UCSD-AML1 (cell line): ENCODE results near the gene LDB1.

Experiments
- DNase-seq: peaks from one replicate; lab custom pipeline; 2025; ENCODE audit not compliant: unreplicated experiment; lab: John Stamatoyannopoulos, UW

LDB1 gene

DNA sequence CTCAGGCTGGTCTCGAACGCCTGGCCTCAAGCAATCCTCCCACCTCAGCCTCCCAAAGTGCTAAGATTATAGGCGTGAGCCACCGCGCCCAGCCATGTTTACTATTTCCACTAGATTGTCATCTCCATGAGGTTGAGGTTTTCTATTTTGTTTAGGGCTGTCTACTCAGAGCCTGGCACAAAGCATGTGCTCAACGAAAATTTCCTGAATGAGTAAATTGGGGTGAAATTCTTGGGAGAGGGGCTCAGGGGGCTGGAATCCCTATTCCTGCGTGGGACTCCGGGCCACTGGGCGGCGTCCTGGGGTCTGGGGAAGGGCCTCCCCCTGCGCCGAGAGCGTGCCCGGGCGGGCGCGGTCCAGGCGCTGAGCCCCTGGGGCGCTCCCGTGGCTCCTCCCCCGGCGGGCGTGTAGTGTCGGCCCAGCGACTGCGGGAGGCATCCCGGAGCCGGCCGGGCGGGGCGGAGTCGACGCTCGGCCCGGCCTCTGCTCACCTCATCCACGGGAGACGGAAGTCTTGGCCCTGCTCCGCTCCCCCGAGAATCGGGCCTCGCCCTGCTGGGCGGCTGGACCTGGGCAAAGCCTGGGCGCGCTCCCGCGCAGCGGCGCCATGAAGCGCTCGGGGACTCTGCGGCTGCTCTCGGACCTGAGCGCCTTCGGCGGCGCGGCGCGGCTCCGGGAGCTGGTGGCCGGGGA, 55.2 kb downstream of the LDB1 start, which contains the start of gene HPS6:
TSS of gene HPS6 (plus strand) at position 482 of the 693 bp plus-strand sequence. CDS start at position 608, 126 bp downstream.
- peak; percentile 95 for DNase-seq

DNA sequence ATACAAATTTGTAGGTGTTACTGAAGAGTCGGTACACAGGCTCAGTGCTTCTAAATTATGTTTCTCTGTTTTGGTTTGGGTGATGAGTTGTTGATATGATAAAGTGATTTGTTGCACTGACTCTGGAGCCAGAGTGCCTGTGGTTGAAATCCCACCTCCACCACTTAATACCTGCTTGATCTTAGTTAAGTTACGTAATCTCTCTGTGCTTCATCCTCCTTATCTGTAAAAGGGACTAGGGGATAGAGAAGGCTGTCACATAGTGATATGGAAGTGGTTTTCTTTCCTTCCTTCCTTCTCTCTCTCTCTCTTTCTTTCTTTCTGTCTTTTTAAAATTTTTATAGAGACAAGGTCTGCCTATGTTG, 55.7 kb downstream of the LDB1 start:
- DNase-seq, result no peak

GRCh38 chr10:102059987-102060386, 60.2 kb downstream of the LDB1 start:
- DNase-seq, result no peak
